A172 (cell line): ENCODE results near the gene LIMS1. TPM values are rescaled to one million over a fixed set of nuclear protein-coding genes. Genes with fewer than 3 reads are reported as not detected.
"Not testable (repeated sequence)": the region's sequence is repeated elsewhere in the genome, so short reads cannot be mapped to it uniquely, and the experiment has no call there.

Source experiments
- DNase-seq: peaks from one replicate; pipeline ENCODE4 v3.0.0-alpha.2; 2015; ENCODE audit warnings: low spot score
- total RNA-seq: library from RNA; depleted of rRNA; stranded (reverse); fragments of >200 nt; shearing (Covaris generic); gene quantifications from 2 replicates; pipeline ENCODE4 v1.2.3, GENCODE V29; 2014; rRNA removed

LIMS1 gene, protein sequence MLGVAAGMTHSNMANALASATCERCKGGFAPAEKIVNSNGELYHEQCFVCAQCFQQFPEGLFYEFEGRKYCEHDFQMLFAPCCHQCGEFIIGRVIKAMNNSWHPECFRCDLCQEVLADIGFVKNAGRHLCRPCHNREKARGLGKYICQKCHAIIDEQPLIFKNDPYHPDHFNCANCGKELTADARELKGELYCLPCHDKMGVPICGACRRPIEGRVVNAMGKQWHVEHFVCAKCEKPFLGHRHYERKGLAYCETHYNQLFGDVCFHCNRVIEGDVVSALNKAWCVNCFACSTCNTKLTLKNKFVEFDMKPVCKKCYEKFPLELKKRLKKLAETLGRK
- total RNA-seq = 53.8 and 91.9 TPM in 2 replicates

DNA sequence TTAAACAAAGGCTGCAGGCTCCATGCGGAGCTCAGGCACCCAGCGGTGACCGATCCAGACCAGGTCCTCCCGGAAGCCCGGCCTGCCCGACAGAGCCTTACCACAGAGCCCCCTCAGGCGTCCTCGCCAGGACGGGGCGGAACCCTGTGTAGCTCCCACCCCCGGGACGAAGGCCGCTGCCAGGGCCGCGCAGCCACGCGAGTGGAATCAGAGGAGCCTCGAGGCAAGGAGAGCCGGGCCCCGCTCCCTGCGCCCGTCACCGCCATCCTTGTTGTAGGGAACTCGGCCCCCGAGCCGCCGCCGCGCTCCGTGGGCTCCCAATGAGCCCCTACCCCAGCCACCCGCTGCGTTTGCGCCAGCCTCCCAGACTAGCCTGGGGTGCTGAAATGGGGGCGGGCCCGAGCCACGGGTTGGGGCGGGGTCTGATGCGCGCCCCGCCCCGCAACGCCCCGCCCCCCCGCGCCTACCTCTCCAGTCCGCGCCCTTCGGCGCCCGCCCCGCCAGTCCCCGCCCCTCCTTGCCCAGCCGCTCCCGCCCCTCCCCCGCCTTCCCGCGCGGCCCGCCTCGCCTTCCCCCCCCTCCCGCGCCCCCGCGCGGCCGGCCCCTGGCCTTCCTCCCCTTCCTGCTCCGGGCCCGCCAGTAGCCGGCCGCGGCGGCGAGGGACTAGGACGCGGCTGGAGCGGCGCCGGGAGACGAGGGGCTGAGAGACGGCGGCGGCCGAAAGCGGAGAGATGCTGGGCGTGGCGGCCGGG lies at the start of gene LIMS1:
LIMS1 (plus strand) TSS at position 639 of the 752 bp plus-strand sequence; CDS start at position 732, 93 bp downstream.
- peak; percentile 89 for DNase-seq

DNA sequence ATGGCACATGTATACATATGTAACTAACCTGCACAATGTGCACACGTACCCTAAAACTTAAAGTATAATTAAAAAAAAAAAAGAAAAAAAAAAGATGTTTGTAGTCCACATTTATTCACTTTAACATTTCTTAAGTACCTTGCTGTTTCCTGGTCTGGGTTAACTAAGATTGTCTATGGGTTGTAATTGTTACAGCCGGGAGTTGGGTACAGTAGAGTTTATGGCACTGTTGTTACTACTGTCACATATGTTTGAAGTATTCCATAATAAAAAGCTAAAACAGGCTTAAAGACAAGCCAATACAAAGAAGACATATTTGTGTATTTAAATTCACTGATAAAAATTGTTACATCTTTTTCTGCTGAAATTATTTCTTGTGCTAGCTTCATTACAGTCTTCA lies 49.0 kb upstream of the LIMS1 start:
- DNase-seq = no peak

DNA sequence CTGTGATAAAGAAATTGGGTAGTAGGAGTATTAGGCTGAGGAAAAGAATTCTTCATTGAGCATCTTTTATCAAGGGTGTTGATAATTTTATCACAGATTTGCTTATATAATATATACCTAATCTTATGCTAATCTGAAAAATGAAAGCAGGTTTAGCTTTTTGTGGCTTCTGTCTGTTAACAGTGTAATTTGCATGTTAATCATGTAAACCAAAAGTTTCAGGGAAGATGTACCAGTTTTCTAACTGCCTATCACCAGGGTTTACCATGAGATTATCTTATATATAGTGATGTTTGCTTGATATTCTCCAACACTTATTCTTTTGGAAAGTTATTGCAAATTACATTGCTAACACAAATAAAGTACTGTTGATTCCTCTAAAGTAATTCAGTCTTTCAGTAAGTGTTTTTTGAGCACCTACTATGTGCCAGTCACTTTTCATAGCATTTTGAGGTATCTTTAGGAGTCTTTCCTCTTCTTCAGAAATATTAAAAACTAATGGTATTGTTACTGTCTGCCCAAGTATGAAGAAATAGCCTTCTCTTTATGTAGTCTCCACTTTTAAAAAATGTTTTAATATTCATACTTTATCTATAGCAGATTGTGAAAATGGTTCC lies 43.7 kb upstream of the LIMS1 start:
- DNase-seq = no peak

DNA sequence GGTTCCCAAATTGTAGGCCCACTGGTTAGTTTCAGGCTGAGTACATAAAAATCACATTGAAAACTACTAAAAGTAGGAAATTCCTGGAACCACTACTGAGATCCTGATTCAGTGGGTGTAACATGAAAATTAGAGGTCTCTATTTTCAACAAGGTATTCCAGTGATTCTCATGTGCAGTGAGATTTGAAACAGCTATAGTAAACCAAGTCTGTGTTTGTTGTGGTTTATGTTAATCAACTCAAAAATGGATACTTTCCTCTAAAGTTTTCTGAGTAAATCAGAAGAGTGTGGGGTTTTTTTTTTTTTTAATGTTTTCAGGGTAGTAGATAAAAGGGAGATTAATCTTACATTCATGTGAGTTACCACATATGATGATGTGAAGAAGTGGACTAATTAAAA lies 42.4 kb upstream of the LIMS1 start:
- no peak for DNase-seq

DNA sequence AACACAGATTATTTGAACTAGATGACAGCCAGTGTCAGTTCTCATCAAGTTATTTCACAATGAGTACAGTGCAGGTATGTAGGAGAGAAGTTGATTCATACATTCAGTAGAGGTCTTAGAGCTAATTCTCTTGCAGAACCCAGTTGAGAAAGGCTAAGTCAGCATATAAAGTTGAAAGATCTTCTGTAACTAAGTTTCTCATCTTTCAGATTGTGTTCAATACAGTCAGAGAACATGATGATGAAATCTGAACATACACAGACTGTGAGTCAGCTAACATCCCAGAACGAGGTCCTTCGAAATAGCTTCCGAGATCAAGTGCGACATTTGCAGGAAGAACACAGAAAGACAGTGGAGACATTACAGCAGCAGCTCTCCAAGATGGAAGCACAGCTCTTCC lies 41.9 kb upstream of the LIMS1 start:
- DNase-seq = peak; percentile 56

DNA sequence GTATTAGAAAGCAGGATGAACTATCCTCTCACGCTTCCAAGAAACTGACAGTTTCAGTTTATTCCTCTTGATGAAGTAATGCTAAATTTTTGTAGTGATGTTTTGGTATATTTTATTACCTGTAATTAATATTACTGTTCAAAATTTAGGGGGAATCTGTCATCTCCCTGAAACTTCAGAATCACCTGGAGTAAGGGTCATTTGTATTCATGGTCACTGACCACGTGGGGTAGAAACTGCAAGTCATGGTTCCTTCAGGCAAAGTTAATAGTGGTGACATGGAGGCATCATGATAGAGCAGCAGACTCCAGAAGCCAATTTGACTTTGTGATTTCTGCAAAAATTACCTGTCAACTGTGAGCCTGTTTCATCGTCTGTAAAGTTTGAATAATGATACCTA lies 38.1 kb upstream of the LIMS1 start:
- not testable (repeated sequence) for DNase-seq

DNA sequence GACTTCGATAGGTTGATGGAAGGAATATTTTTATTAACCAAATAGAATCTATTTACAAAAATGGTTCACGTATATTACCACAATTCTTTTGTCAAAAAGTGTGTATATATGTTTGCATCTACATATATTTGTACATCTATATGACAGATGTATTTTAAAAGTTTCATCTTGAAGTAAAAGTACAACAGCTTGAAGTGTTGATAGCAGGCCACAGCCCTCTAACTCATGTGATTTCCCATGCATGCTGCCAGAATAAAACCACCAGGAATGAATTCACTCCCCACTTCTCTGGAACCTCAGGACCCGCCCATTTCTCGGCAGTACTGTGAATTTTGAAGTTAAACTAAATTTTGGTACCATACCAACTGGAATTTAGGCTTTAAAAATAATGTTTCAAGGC lies 26.6 kb upstream of the LIMS1 start:
- not testable (repeated sequence) for DNase-seq

DNA sequence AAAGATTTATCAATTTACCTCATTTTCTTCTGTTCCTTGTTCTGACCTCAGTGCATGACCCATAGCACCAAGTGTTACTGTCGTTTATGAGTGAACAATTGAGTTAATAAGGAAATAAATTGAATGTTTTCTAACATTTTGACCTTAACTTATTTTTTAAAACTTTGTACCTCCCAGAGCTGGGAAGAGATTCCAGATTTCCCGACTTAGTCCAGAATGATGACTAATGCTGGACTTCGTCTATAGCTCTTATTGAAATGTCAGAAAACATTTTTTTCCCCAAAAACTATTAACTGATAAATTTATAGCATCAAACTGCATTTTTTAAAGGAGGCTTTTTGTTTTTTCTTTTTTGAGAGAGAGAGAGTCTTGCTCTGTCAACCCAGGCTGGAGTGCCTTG lies 21.8 kb upstream of the LIMS1 start:
- not testable (repeated sequence) for DNase-seq

DNA sequence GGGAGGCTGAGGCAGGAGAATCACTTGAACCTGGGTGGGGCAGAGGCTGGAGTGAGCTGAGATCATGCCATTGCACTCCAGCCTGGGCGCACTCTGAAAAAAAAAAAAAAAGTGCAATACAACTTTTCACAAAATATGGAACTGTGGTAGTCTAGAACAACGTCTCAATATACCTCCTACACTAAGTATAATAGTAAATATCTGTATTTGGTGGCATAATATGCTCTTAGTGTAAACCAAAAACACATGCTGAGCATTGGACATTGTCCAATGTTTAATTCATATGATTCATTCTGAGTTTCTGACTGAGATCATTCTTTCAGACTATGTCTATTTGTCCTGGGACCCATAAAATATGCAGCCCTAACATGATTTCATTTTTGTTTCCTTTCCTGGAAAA lies 19.8 kb upstream of the LIMS1 start:
- DNase-seq = not testable (repeated sequence)

DNA sequence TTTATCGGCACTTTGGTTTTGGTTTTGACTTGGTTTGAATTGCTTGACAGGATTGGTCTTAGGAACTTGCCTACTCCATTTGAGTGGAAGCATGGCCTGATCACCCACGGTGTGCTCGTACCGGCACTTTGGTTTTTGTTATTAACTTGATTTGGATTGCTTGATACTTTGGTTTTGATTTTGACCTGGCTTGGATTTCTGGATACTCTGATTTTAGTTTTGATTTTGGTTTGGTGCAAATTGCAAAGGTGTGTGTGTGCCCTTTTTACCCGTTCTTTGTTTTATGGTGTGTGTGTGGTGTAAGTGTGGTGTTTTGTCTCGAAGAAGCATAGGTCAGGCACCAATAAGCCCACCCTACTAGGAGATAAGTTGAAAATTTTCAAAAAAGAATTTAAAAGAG lies 9.6 kb upstream of the LIMS1 start:
- DNase-seq = not testable (repeated sequence)

DNA sequence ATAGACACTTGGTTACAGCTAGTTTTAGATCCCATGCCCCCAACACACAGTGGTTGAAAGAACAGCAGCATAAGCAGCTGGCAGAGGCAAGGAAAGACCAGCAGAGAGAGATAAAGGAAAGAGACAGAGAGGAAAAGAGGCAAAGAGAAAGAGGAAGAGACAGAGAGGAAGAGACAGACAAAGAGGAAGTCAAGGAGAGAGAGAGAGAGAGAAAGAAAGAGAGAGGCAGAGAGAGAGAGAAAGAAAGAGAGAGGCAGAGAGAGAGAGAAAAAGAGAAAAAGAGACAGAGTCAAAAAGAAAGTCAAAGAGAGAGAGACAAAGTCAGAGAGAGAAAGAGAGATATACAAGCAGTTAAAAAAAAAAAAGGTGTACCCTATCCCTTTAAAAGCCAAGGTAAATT lies 9.0 kb upstream of the LIMS1 start:
- not testable (repeated sequence) for DNase-seq

DNA sequence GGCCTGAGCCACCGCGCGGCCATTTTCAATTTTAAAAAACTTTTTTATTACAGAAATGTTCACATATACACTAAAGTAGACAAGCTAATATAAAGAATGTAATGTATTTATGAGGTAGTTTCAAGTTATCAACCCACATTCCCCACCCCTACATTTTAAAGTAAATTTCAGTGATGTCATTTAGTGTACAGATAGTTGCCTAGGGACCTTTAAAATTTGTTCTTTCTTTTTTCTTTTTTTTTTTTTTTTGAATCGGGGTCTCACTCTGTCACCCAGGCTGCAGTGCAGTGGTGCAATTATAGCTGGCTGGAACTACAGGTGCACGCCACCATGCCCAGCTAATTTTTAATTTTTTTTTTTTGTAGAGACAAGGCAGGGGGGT lies 2.6 kb upstream of the LIMS1 start:
- DNase-seq = no peak

DNA sequence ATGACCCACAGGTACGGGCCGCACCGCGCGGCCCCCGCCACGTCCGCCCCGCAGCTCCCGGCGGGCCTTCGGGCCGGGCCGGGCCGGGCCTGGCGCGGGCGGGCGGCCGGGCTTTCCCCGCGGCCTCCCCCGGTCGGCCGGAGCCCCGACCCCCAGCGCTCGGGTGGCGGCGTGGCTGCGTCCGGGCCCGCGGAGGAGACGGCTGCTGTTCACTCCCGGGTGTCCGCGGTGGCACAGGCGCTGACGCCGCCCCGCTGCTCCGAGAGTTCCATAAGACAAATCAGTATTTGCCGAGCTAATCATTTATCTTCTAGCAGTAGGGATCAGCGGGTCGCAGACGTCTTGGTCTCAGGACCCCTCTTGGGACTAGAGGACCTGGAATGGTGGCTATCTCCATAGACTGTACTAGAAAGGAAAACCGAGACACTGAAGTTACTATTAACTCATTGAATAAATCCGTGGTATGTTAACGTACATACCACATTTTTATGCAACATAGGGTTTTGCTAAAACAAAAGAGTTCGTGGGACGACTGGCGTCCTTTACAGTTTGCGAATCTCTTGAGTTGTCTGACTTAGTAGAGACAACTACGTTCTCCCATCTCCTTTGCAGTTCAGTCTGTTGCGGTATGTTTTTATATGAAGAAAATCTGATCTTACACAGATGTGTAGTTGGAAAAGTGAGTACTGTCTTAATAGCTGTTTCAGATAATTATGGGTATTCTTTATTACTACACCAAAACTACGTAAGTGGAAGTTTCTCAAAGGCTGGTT lies 500 bp downstream of the LIMS1 start:
- DNase-seq = peak; percentile 42

DNA sequence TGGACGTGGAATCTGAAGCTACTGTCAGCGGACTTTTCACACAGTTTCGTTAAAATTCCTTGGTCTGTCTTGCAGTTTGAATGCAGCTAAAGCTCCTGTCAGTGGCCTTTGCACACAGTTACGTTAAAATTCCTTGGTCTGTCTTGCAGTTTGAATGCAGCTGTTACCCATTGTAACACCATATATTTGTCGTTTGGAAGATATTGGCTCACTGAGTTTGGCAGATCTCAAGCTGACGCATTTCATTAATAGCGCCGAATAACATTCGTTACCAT lies 1.0 kb downstream of the LIMS1 start:
- no peak for DNase-seq

DNA sequence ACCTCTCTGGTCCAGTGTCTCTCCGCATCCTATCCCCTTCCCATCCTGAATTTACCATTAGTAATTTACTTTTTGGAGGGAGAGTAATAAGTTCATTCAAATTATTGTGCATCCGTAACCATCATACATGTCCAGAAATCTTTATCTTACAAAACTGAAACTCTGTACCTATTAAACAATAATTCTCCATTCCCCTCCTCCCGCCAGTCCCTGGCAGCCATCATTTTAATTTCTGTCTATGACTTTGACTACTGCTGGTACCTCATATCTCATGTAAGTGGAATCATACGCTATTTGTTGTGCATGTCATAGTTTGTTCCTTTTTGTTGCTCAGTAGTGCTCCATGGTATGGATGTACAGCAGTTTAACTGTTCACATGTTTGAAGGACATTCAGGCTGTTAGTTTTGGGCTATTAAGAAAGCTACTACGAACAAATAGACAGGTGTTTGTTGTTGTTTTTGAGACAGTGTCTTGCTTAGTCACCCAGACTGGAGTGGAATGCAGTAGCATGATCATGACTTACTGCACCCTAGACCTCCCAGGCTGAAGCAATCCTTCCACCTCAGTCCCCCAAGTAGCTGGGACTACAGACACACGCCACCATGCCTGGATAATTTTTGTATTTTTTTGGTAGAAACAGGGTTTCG lies 2.0 kb downstream of the LIMS1 start:
- peak; percentile 37 for DNase-seq

DNA sequence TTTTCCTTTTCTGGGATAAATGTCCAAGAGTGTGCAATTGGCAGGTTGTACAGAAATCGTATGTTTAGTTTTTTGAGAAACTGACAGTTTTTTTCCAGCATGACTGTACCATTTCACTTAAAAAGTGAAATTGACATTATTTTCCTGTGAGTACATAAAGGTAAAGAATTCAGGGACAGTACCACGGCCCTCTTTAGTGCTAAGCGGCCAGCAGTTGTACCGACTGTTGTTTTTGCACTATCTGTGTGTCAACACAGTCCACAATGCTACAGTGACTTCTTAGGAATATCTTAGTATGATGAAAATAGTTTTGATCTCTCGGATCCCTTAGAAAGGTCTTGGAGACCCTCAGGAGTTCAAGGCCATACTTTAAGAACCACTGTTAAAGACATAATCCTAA lies 2.6 kb downstream of the LIMS1 start:
- no peak for DNase-seq

DNA sequence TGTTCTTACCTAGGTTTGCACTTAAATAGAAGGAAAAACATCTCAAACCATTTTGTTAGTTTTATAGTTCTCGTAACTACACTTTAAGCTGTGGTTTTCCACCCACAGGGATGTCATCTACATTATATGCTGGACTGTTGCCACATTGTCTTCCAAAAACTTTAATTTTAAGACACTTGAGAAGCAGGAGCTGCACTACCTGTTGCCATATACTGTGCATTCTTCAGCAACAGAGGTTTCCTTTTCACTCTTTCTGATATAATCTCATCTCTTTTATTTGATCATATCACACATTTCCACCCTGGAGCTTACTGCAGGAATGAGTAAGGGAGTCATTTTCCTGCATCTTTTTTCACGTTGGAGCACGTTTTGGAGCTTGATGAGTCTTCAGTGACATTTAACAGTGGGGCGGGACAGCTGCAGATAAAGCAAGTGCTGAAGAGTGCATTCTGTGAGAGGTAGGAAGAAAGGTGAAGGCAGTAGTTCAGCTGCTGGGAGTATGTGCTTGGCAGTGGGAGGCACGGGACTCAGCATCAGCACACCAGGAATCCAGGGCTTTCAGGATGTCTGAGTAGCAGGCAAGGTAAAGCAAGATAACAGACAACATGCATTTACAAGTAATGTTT lies 3.8 kb downstream of the LIMS1 start:
- DNase-seq = no peak

DNA sequence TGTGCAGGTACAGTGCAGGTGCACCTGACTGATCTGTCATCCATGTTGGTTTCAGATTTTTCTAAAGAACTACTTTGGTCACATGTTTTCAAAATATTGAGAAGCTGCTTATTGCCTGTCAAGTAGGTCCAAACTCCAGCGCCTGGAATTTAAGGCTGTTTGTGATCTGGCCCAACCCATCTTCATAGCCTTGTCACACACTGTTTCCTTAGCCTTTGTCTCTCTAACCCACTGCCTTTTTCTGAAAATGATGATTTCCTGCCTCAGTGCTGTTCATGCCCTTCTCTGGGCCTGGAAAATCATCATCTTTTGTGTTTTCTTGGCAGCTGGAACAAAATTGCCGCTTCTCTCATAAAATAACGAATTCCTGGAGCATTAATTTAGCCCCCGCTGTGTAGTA lies 7.2 kb downstream of the LIMS1 start:
- DNase-seq = no peak

DNA sequence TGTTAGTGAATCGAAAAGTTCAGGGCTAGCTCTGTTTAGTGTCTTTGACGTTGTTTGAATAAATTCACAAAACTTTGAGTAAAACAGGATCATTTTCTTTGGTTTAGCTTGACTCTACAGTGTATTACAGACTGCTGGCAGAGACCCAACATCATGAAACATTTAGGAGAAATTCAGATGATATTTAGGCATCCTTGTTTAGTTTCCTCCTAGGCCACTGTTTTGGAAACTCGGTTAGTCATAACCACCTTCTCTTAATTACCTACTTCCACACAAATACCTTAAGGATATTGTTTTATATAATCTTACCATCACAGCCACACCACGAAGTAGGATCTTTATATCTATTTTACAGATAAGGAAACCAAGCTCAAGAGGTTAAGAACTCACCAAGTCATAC lies 7.8 kb downstream of the LIMS1 start:
- DNase-seq = peak; percentile 16

DNA sequence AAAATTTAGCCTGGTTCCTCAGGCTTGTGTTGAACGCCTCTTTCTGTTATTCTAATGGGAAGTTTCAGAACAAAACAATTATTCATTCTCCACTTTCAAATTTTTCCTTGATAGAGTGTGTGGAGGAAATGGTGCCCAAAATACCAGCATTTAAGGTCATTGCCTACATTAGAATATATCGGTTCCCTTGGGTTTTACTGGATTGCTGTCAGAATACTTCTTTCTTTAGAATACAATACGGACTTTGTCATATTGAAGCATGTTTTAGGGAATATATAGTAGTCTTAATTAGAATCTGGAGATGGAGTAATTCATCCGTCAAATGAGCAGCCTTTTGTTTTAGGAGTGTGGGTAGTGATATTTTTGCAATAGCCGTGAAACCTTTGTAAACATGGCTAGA lies 13.3 kb downstream of the LIMS1 start:
- no peak for DNase-seq
